IMR-90 (cell line): ENCODE measurements around the gene PILRA. TPM values are rescaled to one million over a fixed set of nuclear protein-coding genes. Genes with fewer than 3 reads are reported as not detected.

Experiments
- ATAC-seq: fragments of 200-7000 bp; cut with Tn5 transposase; 2 replicates; pipeline ENCODE4 v1.9.1; 2020; ENCODE audit warnings: low read depth, mild to moderate bottlenecking, moderate library complexity
- BruUV-seq: library from RNA; stranded (reverse); fragments of 400-500 nt; replicated peaks from 2 replicates; lab custom pipeline; 2021; lab: Mats Ljungman, UMichigan
- CTCF ChIA-PET: fragments of 300-600 bp; formaldehyde crosslinking; extraction: SDS; loops from one replicate; lab custom pipeline; 2021; ENCODE audit warnings: antibody characterized with exemption; lab: Yijun Ruan, JAX
- POLR2A ChIA-PET: fragments of 300-600 bp; sonication (Branson Sonifier 250); formaldehyde crosslinking; loops from one replicate; lab custom pipeline; 2022; ENCODE audit warnings: antibody characterized with exemption; ENCODE audit not compliant: unreplicated experiment; lab: Charles Lee
- DNase-seq: peaks from one replicate; pipeline ENCODE4 v3.0.0; 2013
- H2AFZ ChIP-seq: replicated peaks from 2 replicates; pipeline ENCODE3; 2013; ENCODE audit warnings: low read length, mild to moderate bottlenecking; ENCODE audit not compliant: poor library complexity
- H2AK5ac ChIP-seq: 2 replicates; pipeline ENCODE4 v1.6.1; 2013; ENCODE audit warnings: low read depth, low read length, inconsistent platforms
- H2AK9ac ChIP-seq: replicated peaks from 2 replicates; pipeline ENCODE3; 2013; ENCODE audit warnings: mild to moderate bottlenecking, low read depth, low read length, moderate library complexity; ENCODE audit not compliant: poor library complexity
- H2BK120ac ChIP-seq: 2 replicates; pipeline ENCODE4 v1.6.1; 2013; ENCODE audit warnings: low read depth, low read length, inconsistent platforms
- H2BK15ac ChIP-seq: 3 replicates; pipeline ENCODE4 v1.6.1; 2013; ENCODE audit warnings: low read depth, low read length, inconsistent platforms
- H2BK20ac ChIP-seq: 2 replicates; pipeline ENCODE4 v1.6.1; 2013; ENCODE audit warnings: low read depth, mild to moderate bottlenecking, inconsistent platforms, low read length, moderate library complexity
- H2BK5ac ChIP-seq: 2 replicates; pipeline ENCODE4 v1.6.1; 2013; ENCODE audit warnings: mild to moderate bottlenecking, low read depth, low read length, inconsistent platforms; ENCODE audit not compliant: poor library complexity, severe bottlenecking
- H3K14ac ChIP-seq: replicated peaks from 2 replicates; pipeline ENCODE4 v1.6.1; 2013; ENCODE audit warnings: low read depth, low read length, inconsistent platforms
- H3K18ac ChIP-seq: 2 replicates; pipeline ENCODE4 v1.6.1; 2013; ENCODE audit warnings: low read depth, low read length, control low read depth
- H3K23ac ChIP-seq: 2 replicates; pipeline ENCODE4 v1.6.1; 2013; ENCODE audit warnings: low read depth, low read length, inconsistent platforms
- H3K27ac ChIP-seq: 2 replicates; pipeline ENCODE4 v1.5.1; 2013; ENCODE audit warnings: mild to moderate bottlenecking, control low read depth, low read length; ENCODE audit not compliant: insufficient read depth
- H3K27me3 ChIP-seq: 2 replicates; pipeline ENCODE4 v1.6.1; 2013; ENCODE audit warnings: low read length; ENCODE audit not compliant: control insufficient read depth, insufficient read depth
- H3K36me3 ChIP-seq: 2 replicates; pipeline ENCODE4 v1.6.1; 2013; ENCODE audit warnings: low read length, mixed read lengths; ENCODE audit not compliant: control insufficient read depth, insufficient read depth
- H3K4ac ChIP-seq: 2 replicates; pipeline ENCODE4 v1.6.1; 2013; ENCODE audit warnings: low read depth, low read length, inconsistent platforms
- H3K4me1 ChIP-seq: 2 replicates; pipeline ENCODE4 v1.6.1; 2013; ENCODE audit warnings: low read length, mixed read lengths; ENCODE audit not compliant: control insufficient read depth, insufficient read depth
- H3K4me2 ChIP-seq: 2 replicates; pipeline ENCODE4 v1.6.1; 2013; ENCODE audit warnings: low read depth, mild to moderate bottlenecking, control low read depth, low read length, moderate library complexity
- H3K4me3 ChIP-seq: 2 replicates; pipeline ENCODE4 v1.5.1; 2013; ENCODE audit warnings: low read depth, mild to moderate bottlenecking, control low read depth, low read length, moderate library complexity; ENCODE audit not compliant: insufficient read depth
- H3K56ac ChIP-seq: 2 replicates; pipeline ENCODE4 v1.6.1; 2013; ENCODE audit warnings: low read length, inconsistent platforms; ENCODE audit not compliant: insufficient read depth; ENCODE audit errors: extremely low read depth
- H3K79me1 ChIP-seq, 2 experiments: 2 replicates each; pipeline ENCODE4 v1.6.1; 2013; ENCODE audit warnings: low read length in 2 of 2, inconsistent platforms in 1 of 2, low read depth in 1 of 2
- H3K9ac ChIP-seq: 2 replicates; pipeline ENCODE4 v1.6.1; 2013; ENCODE audit warnings: low read depth, low read length, control low read depth
- H3K9me1 ChIP-seq: 2 replicates; pipeline ENCODE4 v1.6.1; 2013; ENCODE audit warnings: low read length, inconsistent platforms; ENCODE audit not compliant: insufficient read depth
- H3K9me3 ChIP-seq: 2 replicates; pipeline ENCODE4 v1.6.1; 2013; ENCODE audit warnings: low read length; ENCODE audit not compliant: control insufficient read depth, insufficient read depth
- H4K20me1 ChIP-seq: 2 replicates; pipeline ENCODE4 v1.6.1; 2013; ENCODE audit warnings: low read length, inconsistent platforms; ENCODE audit not compliant: insufficient read depth
- H4K5ac ChIP-seq: 2 replicates; pipeline ENCODE4 v1.6.1; 2013; ENCODE audit warnings: mild to moderate bottlenecking, low read depth, low read length, control low read depth
- H4K8ac ChIP-seq, 2 experiments: 2 replicates each; pipeline ENCODE4 v1.6.1; 2013; ENCODE audit warnings: low read depth in 2 of 2, low read length in 2 of 2, control low read depth in 1 of 2, inconsistent platforms in 1 of 2
- H4K91ac ChIP-seq: 2 replicates; pipeline ENCODE4 v1.6.1; 2013; ENCODE audit warnings: low read depth, low read length, inconsistent platforms; ENCODE audit not compliant: insufficient read depth
- CEBPB ChIP-seq: IDR thresholded peaks from 2 replicates; pipeline ENCODE4 v1.6.1; 2012; ENCODE audit warnings: low read depth, low read length, improper control_type of control experiment
- FOS ChIP-seq: fragments of 150-350 bp; IDR thresholded peaks from 2 replicates; pipeline ENCODE4 v1.6.1; 2016; ENCODE audit warnings: low read depth, low read length
- POLR2A ChIP-seq: IDR thresholded peaks from 2 replicates; pipeline ENCODE4 v1.6.1; 2012; ENCODE audit warnings: mild to moderate bottlenecking, low read depth, low read length
- RCOR1 ChIP-seq: IDR thresholded peaks from 2 replicates; pipeline ENCODE4 v1.6.1; 2012; ENCODE audit warnings: mild to moderate bottlenecking, low read length, improper control_type of control experiment; ENCODE audit not compliant: insufficient replicate concordance
- SMC3 ChIP-seq: fragments of 150-350 bp; IDR thresholded peaks from 2 replicates; pipeline ENCODE4 v1.6.1; 2016; ENCODE audit warnings: low read depth, mild to moderate bottlenecking, antibody characterized with exemption, low read length, moderate library complexity
- USF2 ChIP-seq: fragments of 150-350 bp; IDR thresholded peaks from 2 replicates; pipeline ENCODE4 v1.6.1; 2017; ENCODE audit warnings: mild to moderate bottlenecking, antibody characterized with exemption, low read length, low read depth
- WGBS, 2 experiments: methylation state at CpG; one replicate each; pipeline versions ENCODE4 v1.1.5 to v1.1.7; 2013; ENCODE audit warnings: missing lambda C conversion rate in 2 of 2; ENCODE audit not compliant: insufficient read length in 1 of 2; ENCODE audit errors: extremely low coverage in 2 of 2; 5-methylcytosine and 5-hydroxymethylcytosine counted together
- dilution Hi-C: fragments of 300-500 bp; cut with HindIII; formaldehyde crosslinking; loops from one replicate; pipeline ENCODE4 v1.14.3; 2018; ENCODE audit warnings: low sequenced_read_pairs; ENCODE audit not compliant: unreplicated experiment
- in situ Hi-C: fragments of 300-500 bp; cut with MboI; formaldehyde crosslinking; loops from 3 replicates; pipeline ENCODE4 v1.14.3; 2019; ENCODE audit warnings: low sequenced_read_pairs, inconsistent platforms, mixed read lengths
- intact Hi-C: fragments of 100-400 bp; cut with micrococcal nuclease; formaldehyde crosslinking; loops from 2 replicates; pipeline ENCODE4 v1.10.0; 2022
- polyA plus RNA-seq, 3 experiments: library from polyadenylated mRNA; depleted of rRNA; stranded (reverse); fragments of >200 nt; gene quantifications; 2 replicates each; pipeline ENCODE4 v1.2.3, GENCODE V29; 2012; ENCODE audit warnings: low replicate concordance in 1 of 3
- total RNA-seq: library from RNA; depleted of rRNA; stranded (reverse); fragments of >200 nt; gene quantifications from 2 replicates; pipeline ENCODE4 v1.2.3, GENCODE V29; 2012

Gene PILRA
- total and polyA plus RNA-seq, 2 of the 4 experiments (the other 2 are of a cell fraction), result 0.56 TPM; not detected in 1

- POLR2A ChIA-PET, result no interaction called here
- H3K14ac ChIP-seq, result no peak overlapping the region
- BruUV-seq, result no TSS peak
- DNase-seq (no peak), ATAC-seq (no peak)
- CTCF ChIA-PET, result no interaction called here
- no peak overlapping the region for H3K4me2 ChIP-seq
- dilution Hi-C loops, result no loop called here
- H4K91ac ChIP-seq, result no peak overlapping the region
- H3K4me1 ChIP-seq, result no peaks in the 10 kb centered on the region
- no peak overlapping the region for H2AK9ac ChIP-seq
- H4K8ac ChIP-seq, result no peak overlapping the region
- H3K9ac ChIP-seq, result no peak overlapping the region
- no peak overlapping the region for H2BK5ac ChIP-seq
- H2AFZ ChIP-seq, result no peak overlapping the region
- intact Hi-C loops, result no loop called here
- no peak overlapping the region for H3K4me3 ChIP-seq
- no peak overlapping the region for H2BK15ac ChIP-seq
- no peaks in the 10 kb centered on the region for H3K36me3 ChIP-seq
- no peaks in the 10 kb centered on the region for H3K9me3 ChIP-seq
- H2BK20ac ChIP-seq, result no peak overlapping the region
- H4K20me1 ChIP-seq, result peaks cover 3% of the 10 kb centered on the region
- H3K9me1 ChIP-seq, result no peaks in the 10 kb centered on the region
- H3K56ac ChIP-seq, result no peak overlapping the region
- no peak overlapping the region for H3K4ac ChIP-seq
- no peak for TF ChIP-seq POLR2A
- no peak for TF ChIP-seq RCOR1
- TF ChIP-seq USF2, result no peak
- TF ChIP-seq FOS, result no peak
- no peak for TF ChIP-seq SMC3
- no peak for TF ChIP-seq CEBPB
- in situ Hi-C loops, result loop anchor here (25.0 kb wide), 1 partner anchor 687 kb away; no protein-coding TSS in a partner anchor
- H4K5ac ChIP-seq, result no peak overlapping the region
- H2BK120ac ChIP-seq, result no peak overlapping the region
- H3K27ac ChIP-seq, result no peak overlapping the region
- H3K18ac ChIP-seq, result no peak overlapping the region
- no peak overlapping the region for H2AK5ac ChIP-seq
- no peak overlapping the region for H3K23ac ChIP-seq
- no CpG with 5 or more reads among the region's 1 CpG for WGBS, 2 experiments
- peaks cover 0 to 2% of the 10 kb centered on the region in 2 experiments; a peak in 2 of 4 replicates for H3K79me1 ChIP-seq
- H3K27me3 ChIP-seq, result no peaks in the 10 kb centered on the region
These were observed 52.1 kb downstream of the PILRA start for GRCh38 chr7:100425347-100425746.
